Keratinocyte (primary cell): ENCODE data around the gene LMTK2. TPM values are rescaled to one million over a fixed set of nuclear protein-coding genes. Genes with fewer than 3 reads are reported as not detected.
"Not testable (repeated sequence)": the region's sequence is repeated elsewhere in the genome, so short reads cannot be mapped to it uniquely, and the experiment has no call there.

Source experiments
- DNase-seq: peaks from one replicate; pipeline ENCODE4 v3.0.0-alpha.2; 2011; ENCODE audit warnings: low read depth, missing footprints, low spot score
- FAIRE-seq: peaks from 2 replicates; lab custom pipeline; 2011; peaks lifted over from hg19 to GRCh38; lab: Jason Lieb, UNC
- H2AFZ ChIP-seq: 2 replicates; pipeline ENCODE4 v1.6.0; 2012; ENCODE audit warnings: low read length, control low read depth, inconsistent platforms; ENCODE audit not compliant: control insufficient read depth
- H3K27ac ChIP-seq: 2 replicates; pipeline ENCODE4 v1.5.1; 2011; ENCODE audit warnings: low read length; ENCODE audit not compliant: control insufficient read depth, insufficient read depth
- H3K27me3 ChIP-seq: 3 replicates; pipeline ENCODE4 v1.6.0; 2011; ENCODE audit warnings: low read length; ENCODE audit not compliant: control insufficient read depth, insufficient read depth; ENCODE audit errors: extremely low read depth
- H3K36me3 ChIP-seq, 2 experiments: 2 replicates in 1 of 2; 3 replicates in 1 of 2; pipeline ENCODE4 v1.5.1; 2011; ENCODE audit warnings: low read length in 2 of 2, mild to moderate bottlenecking in 1 of 2; ENCODE audit not compliant: control insufficient read depth in 2 of 2, insufficient read depth in 2 of 2; ENCODE audit errors: extremely low read depth in 1 of 2
- H3K4me1 ChIP-seq: 3 replicates; pipeline ENCODE4 v1.5.1; 2011; ENCODE audit warnings: low read length; ENCODE audit not compliant: control insufficient read depth, insufficient read depth; ENCODE audit errors: extremely low read depth
- H3K4me2 ChIP-seq: 3 replicates; pipeline ENCODE4 v1.6.0; 2011; ENCODE audit warnings: low read depth, low read length; ENCODE audit not compliant: control insufficient read depth, insufficient read depth; ENCODE audit errors: extremely low read depth
- H3K4me3 ChIP-seq, 3 experiments: fragments of 200-600 bp in 1 of 3; sonication (generic) in 1 of 3; 2 replicates in 2 of 3; 3 replicates in 1 of 3; pipeline ENCODE4 v1.5.1; 2011 to 2016; ENCODE audit warnings: low read length in 3 of 3, mild to moderate bottlenecking in 3 of 3, control low read depth in 2 of 3, inconsistent platforms in 1 of 3, low read depth in 1 of 3, mixed read lengths in 1 of 3, mixed run types in 1 of 3, moderate library complexity in 1 of 3; ENCODE audit not compliant: control insufficient read depth in 2 of 3, insufficient read depth in 2 of 3; ENCODE audit errors: extremely low read depth in 1 of 3
- H3K79me2 ChIP-seq: 2 replicates; pipeline ENCODE4 v1.6.0; 2012; ENCODE audit warnings: low read length; ENCODE audit not compliant: control insufficient read depth, insufficient read depth
- H3K9ac ChIP-seq: 3 replicates; pipeline ENCODE4 v1.6.0; 2011; ENCODE audit warnings: low read length; ENCODE audit not compliant: control insufficient read depth, insufficient read depth; ENCODE audit errors: extremely low read depth
- H3K9me1 ChIP-seq: 3 replicates; pipeline ENCODE4 v1.6.0; 2011; ENCODE audit warnings: low read length; ENCODE audit not compliant: control insufficient read depth, insufficient read depth; ENCODE audit errors: extremely low read depth
- H3K9me3 ChIP-seq: 2 replicates; pipeline ENCODE4 v1.5.1; 2012; ENCODE audit warnings: low read depth, low read length; ENCODE audit not compliant: control insufficient read depth
- H4K20me1 ChIP-seq: 3 replicates; pipeline ENCODE4 v1.6.0; 2011; ENCODE audit warnings: low read length; ENCODE audit not compliant: control insufficient read depth, insufficient read depth; ENCODE audit errors: extremely low read depth
- EZH2 ChIP-seq: IDR thresholded peaks from one replicate; pipeline ENCODE4 v1.6.1; 2012; ENCODE audit warnings: inconsistent platforms, mild to moderate bottlenecking, low read length, moderate library complexity
- dilution Hi-C: fragments of 300-500 bp; cut with MboI; formaldehyde crosslinking; loops from one replicate; pipeline ENCODE4 v1.7.0; 2020; ENCODE audit warnings: low sequenced_read_pairs; ENCODE audit not compliant: extremely low pct_ligation_motif_present
- polyA plus RNA-seq, 5 experiments: library from polyadenylated mRNA; depleted of rRNA in 3 of 5; stranded (reverse) in 3 of 5; stranded (forward) in 1 of 5; unstranded in 1 of 5; fragments of >200 nt; gene quantifications; 1 replicate in 1 of 5; 2 replicates in 3 of 5; 3 replicates in 1 of 5; pipeline versions ENCODE4 v1.2.1 to v1.2.3, GENCODE V29; 2011 to 2012; ENCODE audit warnings: missing spikeins in 2 of 5, low read depth in 1 of 5, low replicate concordance in 1 of 5
- TF ChIP-seq, protein P1 (sequence below), 3 experiments: IDR thresholded peaks in 1 of 3; conservative IDR thresholded peaks in 1 of 3; optimal IDR thresholded peaks in 1 of 3; 2 replicates in 2 of 3; 3 replicates in 1 of 3; pipeline versions ENCODE3 to v1.5.1; 2011; ENCODE audit warnings: low read length in 3 of 3, mild to moderate bottlenecking in 3 of 3, moderate library complexity in 2 of 3, control low read depth in 1 of 3, inconsistent platforms in 1 of 3; ENCODE audit not compliant: insufficient read depth in 2 of 3; ENCODE audit errors: extremely low read depth in 1 of 3

The LMTK2 gene
- polyA plus RNA-seq, 1 donor (not counting 4 experiments of a cell fraction or from before 2014, with no cell fraction given) = 6.6 TPM

DNA sequence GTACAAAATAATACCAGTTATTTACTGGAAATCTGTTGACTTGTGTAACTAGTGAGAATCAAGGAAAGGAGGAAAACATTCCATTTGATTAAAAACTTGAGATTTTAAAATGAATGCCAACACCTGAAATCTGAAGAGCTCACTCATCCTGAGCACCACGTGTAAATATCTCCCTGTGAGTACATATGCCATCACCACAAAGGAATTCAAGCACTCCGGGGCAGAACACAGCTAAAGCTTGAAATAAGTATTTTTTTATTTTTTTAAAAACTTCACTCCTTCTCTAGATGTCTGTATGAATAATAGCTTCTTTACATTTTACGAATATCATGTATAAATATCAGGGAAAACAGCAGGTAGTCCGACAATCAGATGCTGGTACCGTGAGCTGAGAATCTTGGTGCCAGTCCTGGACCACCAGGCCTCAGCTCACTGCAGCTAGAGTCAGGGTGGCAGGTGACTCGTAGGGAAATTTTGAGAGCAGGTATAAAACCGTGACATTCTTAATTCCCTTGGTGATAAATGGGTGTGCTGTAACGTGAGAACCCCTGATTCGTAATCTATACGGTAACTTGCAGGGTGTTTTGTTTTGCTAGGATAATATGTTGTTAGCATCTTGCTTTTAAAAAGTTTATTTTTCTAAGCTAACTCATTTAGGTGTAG lies 12.7 kb downstream of the LMTK2 start:
- FAIRE-seq (peak; percentile 34), DNase-seq (peak; percentile 36)
- H3K9me1 ChIP-seq = no peaks in the 10 kb centered on the region
- peaks cover 19% of the 10 kb centered on the region for H3K4me1 ChIP-seq
- H3K9ac ChIP-seq = peak overlapping the region; percentile 39
- peak overlapping the region; percentile 55 for H3K4me2 ChIP-seq
- dilution Hi-C loops = no loop called here
- H3K27me3 ChIP-seq = no peaks in the 10 kb centered on the region
- no peaks in the 10 kb centered on the region for H3K36me3 ChIP-seq
- H3K27ac ChIP-seq = peak overlapping the region; percentile 68
- H2AFZ ChIP-seq = peak overlapping the region; percentile 39
- H3K9me3 ChIP-seq = no peaks in the 10 kb centered on the region
- H3K4me3 ChIP-seq = peak overlapping the region in 2 of 3 experiments; percentile 1 to 30
- peaks cover 75% of the 10 kb centered on the region for H3K79me2 ChIP-seq
- H4K20me1 ChIP-seq = no peaks in the 10 kb centered on the region
- TF ChIP-seq, protein P1, sequence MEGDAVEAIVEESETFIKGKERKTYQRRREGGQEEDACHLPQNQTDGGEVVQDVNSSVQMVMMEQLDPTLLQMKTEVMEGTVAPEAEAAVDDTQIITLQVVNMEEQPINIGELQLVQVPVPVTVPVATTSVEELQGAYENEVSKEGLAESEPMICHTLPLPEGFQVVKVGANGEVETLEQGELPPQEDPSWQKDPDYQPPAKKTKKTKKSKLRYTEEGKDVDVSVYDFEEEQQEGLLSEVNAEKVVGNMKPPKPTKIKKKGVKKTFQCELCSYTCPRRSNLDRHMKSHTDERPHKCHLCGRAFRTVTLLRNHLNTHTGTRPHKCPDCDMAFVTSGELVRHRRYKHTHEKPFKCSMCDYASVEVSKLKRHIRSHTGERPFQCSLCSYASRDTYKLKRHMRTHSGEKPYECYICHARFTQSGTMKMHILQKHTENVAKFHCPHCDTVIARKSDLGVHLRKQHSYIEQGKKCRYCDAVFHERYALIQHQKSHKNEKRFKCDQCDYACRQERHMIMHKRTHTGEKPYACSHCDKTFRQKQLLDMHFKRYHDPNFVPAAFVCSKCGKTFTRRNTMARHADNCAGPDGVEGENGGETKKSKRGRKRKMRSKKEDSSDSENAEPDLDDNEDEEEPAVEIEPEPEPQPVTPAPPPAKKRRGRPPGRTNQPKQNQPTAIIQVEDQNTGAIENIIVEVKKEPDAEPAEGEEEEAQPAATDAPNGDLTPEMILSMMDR (optimal IDR thresholded peaks at IDR 0.05 in 1 of 3, IDR thresholded peaks at IDR 0.05 in 1 of 3, conservative IDR thresholded peaks at IDR 0.05 in 1 of 3; ENCODE audit: extremely low read depth in 1 of 3, insufficient read depth in 2 of 3, low read length in 3 of 3) = no peak
- no peak for TF ChIP-seq EZH2

- Histone ChIP-seq H3K4me1 (peaks cover 19% of the 10 kb centered on the region), H2AFZ (no peak overlapping the region), H3K9me3 (no peaks in the 10 kb centered on the region), H4K20me1 (no peaks in the 10 kb centered on the region), H3K27ac (peak overlapping the region; percentile 68), H3K9me1 (no peaks in the 10 kb centered on the region), H3K4me3 (no peak overlapping the region), H3K36me3 (no peaks in the 10 kb centered on the region), H3K4me2 (no peak overlapping the region), H3K79me2 (peaks cover 71% of the 10 kb centered on the region), H3K27me3 (no peaks in the 10 kb centered on the region), H3K9ac (no peak overlapping the region)
- dilution Hi-C loops = no loop called here
- TF ChIP-seq, protein P1 (optimal IDR thresholded peaks at IDR 0.05 in 1 of 3, IDR thresholded peaks at IDR 0.05 in 1 of 3, conservative IDR thresholded peaks at IDR 0.05 in 1 of 3; ENCODE audit: extremely low read depth in 1 of 3, insufficient read depth in 2 of 3, low read length in 3 of 3) = no peak
- no peak for TF ChIP-seq EZH2
- FAIRE-seq (no peak), DNase-seq (no peak)
Observed at GRCh38 chr7:98120559-98120958, 13.9 kb downstream of the LMTK2 start.

GRCh38 chr7:98121388-98121787 lies 14.7 kb downstream of the LMTK2 start:
- H3K9me3 ChIP-seq, FAIRE-seq, H3K36me3 ChIP-seq, H3K4me2 ChIP-seq, H4K20me1 ChIP-seq, H2AFZ ChIP-seq, H3K27me3 ChIP-seq, H3K4me3 ChIP-seq, H3K9me1 ChIP-seq, H3K27ac ChIP-seq, dilution Hi-C loops, H3K9ac ChIP-seq, DNase-seq: not testable (repeated sequence)
- Histone ChIP-seq H3K4me1 (peaks cover 21% of the 10 kb centered on the region), H3K79me2 (peaks cover 68% of the 10 kb centered on the region)
